SH-SY5Y (cell line): ENCODE data around the gene SMIM36.

Source experiments
- GATA2 ChIP-seq: IDR thresholded peaks from 2 replicates; pipeline ENCODE4 v1.6.1; 2011; ENCODE audit warnings: mild to moderate bottlenecking, low read depth, low read length
- GATA3 ChIP-seq: IDR thresholded peaks from 2 replicates; pipeline ENCODE4 v1.6.1; 2011; ENCODE audit warnings: low read depth, mild to moderate bottlenecking, low read length, moderate library complexity

GRCh38 chr17:55424893-55425540 lies 86.2 kb downstream of the SMIM36 start:
- TF ChIP-seq GATA3 (no peak), GATA2 (no peak)
